GM08714 (cell line): ENCODE measurements around the gene TENT4B.
A peak's percentile ranks its signal among the peaks of the same experiment; 100 is the strongest.

ENCODE experiments used
- H3K4me3 ChIP-seq: fragments of 200-500 bp; sonication (Bioruptor generic); 2 replicates; pipeline ENCODE4 v1.5.1; 2014; ENCODE audit warnings: mild to moderate bottlenecking, low read length, inconsistent platforms
- ZNF274 ChIP-seq: IDR thresholded peaks from 2 replicates; pipeline ENCODE4 v1.6.1; 2012; ENCODE audit warnings: mild to moderate bottlenecking, low read depth, low read length

TENT4B gene

DNA sequence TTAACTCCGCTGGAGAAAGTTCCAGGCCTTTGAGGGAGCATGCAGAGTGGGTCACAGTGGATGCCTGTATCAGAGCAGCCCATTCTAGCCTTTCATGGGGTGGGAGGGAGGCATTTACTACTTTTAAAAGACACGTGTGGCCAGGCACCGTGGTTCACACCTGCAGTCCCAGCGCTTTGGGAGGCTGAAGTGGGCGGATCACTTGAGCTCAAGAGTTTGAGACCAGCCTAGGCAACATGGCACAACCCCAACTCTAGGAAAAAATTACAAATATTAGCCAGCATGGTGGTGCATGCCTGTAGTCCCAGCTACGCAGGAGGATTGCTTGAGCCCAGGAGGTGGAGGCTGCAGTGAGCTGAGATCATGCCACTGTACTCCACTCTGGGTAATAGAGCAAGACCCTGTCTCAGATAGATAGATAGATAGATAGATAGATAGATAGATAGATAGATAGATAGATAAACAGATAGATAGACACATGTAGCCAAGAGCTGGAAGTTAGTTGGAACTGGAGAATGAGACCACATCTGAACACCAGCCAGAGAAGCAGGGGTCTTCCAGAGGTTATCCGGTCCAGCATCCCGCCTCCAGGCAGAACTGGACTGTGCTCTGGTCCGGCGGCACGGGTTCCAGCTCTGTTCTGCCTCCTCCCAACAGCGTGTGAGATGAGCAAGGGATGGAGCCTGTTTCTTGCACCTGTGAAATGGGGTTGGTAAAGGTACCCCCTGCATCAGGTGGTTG lies 116.8 kb downstream of the TENT4B start:
- no peak overlapping the region for H3K4me3 ChIP-seq
- TF ChIP-seq ZNF274, result no peak

DNA sequence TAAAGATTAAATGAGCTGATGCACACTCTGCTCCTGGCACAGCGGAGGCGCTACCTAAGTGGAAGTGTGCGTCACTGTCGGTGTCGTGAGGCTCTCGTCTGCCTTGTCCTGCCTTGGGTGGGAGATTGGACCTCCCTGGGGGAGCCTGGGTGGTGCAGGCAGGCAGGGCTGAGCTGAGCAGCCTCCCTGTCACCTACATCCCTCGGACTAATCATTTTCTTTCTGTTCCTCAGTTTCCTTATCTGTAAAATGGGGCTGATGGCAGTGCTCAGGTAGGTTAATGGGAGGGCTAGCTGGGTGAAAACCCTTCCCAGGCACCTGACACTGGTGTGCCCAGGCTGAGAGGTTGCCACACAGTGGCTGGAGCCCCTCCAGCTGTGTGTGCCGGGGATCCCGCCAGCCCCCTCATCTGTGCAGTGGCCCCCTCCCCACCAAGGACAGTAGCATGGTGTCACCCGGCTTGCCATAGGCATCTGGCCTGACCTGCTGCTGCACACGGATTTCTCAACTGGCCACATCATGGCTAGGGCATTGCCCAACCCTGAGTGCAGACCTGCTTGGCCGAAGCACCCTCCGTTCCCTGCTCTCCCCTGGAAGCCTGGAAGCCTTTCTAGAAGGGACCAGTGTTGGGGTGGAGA lies 117.5 kb downstream of the TENT4B start:
- no peak overlapping the region for H3K4me3 ChIP-seq
- no peak for TF ChIP-seq ZNF274

- no peak for TF ChIP-seq ZNF274
- H3K4me3 ChIP-seq, result no peak overlapping the region
Measured at GRCh38 chr16:50271148-50272041, 118.3 kb downstream of the TENT4B start.

DNA sequence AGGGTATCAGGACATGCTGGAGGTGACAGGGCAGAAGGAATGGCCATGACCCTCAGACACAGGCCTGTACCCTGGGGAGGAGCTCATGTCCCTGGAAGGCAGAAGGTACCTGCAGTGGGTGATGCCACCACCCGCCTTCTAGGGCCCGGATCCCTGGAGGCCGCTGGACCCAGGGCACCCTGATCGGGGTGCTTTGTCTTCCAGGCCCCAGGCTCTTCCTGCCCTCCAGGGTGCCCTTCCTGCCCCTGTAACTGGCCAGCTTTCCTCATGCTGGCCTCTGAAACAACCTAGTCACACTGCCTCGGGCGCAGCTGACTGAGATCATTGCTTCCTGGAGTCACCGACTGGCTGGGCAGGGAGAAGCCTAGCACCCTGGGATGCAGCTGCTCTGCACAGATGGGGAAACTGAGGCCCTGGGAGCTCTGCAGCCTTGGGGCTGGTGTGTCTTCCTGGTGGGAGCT lies 119.0 kb downstream of the TENT4B start:
- no peak for TF ChIP-seq ZNF274

DNA sequence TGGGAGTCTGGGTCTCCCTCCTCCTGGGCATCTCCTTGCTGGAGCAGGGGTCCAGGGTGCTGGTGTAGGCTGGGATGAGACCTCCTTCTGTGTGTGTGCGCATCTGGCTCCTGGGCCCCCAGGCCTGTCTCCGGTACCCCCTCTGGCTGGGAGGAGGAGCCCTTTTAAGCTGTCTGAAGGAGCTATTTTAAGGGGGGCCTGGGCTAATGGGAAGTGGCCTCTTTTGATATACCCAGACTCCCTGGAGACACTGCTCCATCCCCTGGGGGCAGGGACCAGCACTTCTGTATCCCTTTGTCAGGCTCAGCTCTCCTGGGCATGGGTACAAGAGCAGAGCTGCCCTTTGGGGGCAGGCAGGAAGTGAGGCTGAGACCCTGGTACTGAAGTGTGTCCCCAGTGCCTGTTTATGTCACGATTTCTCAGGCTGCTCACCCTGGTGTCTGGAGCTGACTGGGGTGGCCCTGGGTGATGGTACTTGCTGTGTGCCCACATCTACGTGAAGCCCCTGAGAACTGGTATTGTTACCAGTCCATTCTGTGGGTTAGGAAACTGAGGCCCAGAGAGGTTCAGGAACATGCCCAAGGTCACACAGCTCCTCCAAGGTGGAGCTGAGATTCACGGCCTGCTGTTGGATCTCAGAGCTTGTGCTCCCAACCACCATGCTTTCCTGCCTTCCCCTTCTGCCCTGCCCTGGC lies 119.7 kb downstream of the TENT4B start:
- no peak overlapping the region for H3K4me3 ChIP-seq
- no peak for TF ChIP-seq ZNF274

More for the DNA sequence above, 119.0 kb downstream of the TENT4B start:
- no peak overlapping the region for H3K4me3 ChIP-seq

DNA sequence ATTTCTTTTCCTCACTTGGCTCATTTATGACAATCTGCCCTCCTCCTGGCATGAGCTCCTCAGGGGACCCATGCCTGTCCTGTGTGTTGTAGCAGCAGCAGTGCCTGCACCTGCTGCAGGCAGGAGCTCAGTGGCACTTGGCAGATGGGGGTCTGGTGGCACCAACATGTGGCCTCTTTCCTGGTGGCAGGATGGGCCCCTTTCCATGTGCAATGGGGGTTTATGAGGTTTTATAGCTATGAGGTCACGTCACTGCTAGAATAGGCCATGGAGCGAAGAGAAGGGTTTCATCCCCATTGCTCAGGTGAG lies 120.2 kb downstream of the TENT4B start:
- no peak overlapping the region for H3K4me3 ChIP-seq
- TF ChIP-seq ZNF274, result no peak

DNA sequence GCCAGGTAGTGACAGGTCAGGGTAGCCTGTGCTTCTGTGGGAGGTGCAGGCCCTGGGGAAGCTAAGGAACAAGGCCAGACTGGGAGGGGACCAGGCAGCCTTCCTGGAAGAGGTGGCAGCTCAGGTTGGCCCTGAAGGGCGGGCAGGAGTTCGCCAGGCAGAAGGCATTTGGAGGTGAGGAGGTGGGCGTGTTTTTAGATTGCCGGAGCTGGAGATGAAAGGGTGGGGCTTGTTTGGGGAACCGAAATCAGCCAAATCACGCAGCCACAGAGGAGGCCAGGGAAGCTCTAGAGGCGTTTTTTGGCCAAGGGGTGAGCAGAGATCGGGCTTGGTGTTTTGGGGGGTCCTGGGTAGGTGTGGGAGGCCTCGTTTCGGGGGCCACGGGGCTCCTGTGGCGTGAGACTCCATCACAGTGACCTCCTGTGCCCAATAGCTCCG lies 120.8 kb downstream of the TENT4B start:
- TF ChIP-seq ZNF274, result no peak
- peak overlapping the region; percentile 50; the same call in 1 of the 2 replicates for H3K4me3 ChIP-seq

DNA sequence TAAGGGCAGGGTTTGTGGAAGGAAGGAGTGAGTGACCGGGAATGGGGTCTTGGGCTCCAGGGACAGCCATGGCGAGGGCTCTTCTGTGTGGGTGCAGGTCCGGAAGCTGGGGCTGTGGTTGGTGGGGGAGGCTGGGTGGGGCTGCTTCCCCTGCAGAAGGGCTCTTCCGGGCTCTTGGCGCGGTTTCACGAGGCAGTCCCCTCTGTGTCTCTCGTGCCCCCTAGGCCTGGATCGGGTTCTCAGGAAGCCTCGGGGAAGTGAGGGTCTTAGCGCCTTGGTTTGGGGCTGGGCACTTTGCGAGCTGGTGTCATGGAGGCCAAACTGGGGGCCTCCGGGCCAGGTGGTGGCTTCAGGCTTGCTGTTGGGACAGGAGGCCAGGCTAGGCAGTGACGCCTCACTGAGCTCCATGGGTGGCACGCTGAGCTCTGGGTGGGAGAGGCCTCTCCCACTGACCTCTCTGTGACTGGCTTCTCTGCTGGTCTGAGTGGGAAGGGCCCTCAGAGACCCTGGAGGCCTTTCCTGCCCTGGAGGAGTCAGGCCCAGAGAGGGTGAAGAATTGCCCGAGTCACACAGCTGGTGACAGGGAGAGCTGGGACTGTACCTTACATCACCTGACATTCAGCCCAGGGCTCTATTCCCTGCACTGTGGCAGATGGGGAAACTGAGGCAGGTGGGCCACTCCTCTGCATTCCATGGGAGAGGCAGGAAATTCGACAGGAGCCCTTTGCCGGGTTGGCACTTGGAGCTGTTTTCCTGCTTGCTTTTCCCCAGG lies 121.4 kb downstream of the TENT4B start:
- TF ChIP-seq ZNF274, result no peak
- peak overlapping the region; percentile 71 for H3K4me3 ChIP-seq

DNA sequence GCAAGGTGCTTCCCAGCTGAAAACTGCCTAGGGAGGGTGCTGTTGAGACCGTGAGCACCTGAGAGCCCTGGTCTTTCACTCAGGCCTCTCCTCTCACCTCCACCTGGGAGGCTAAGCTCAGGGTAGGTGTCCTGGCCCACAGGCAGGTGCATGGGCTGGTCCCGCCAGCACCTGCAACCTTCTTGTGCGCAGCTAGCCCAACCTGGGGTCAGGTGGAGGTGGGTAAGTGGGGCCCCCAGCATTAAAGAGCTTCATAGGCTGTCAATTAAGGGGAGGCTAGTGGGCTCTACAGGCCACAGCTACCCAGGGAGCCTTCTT lies 122.0 kb downstream of the TENT4B start:
- no peak for TF ChIP-seq ZNF274
- peak overlapping the region; percentile 71 for H3K4me3 ChIP-seq

- peak overlapping the region; percentile 71; the same call in 1 of the 2 replicates for H3K4me3 ChIP-seq
- no peak for TF ChIP-seq ZNF274
Measured at GRCh38 chr16:50275428-50276325, 122.6 kb downstream of the TENT4B start.

DNA sequence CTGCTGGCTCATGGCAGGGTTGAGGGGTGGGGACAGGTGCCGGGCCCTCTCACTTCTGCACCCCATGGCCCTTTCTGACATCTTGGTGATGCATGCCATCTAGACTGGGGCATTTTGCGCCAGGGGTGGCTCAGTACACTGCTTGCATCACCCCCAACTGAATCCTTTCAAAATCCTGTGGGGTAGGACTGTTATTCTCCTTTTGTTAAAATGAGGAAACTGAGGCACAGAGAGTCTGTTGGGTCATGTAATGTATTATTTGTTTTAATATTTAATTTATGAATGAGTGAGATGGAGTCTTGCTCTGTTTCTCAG lies 123.2 kb downstream of the TENT4B start:
- no peak for TF ChIP-seq ZNF274

DNA sequence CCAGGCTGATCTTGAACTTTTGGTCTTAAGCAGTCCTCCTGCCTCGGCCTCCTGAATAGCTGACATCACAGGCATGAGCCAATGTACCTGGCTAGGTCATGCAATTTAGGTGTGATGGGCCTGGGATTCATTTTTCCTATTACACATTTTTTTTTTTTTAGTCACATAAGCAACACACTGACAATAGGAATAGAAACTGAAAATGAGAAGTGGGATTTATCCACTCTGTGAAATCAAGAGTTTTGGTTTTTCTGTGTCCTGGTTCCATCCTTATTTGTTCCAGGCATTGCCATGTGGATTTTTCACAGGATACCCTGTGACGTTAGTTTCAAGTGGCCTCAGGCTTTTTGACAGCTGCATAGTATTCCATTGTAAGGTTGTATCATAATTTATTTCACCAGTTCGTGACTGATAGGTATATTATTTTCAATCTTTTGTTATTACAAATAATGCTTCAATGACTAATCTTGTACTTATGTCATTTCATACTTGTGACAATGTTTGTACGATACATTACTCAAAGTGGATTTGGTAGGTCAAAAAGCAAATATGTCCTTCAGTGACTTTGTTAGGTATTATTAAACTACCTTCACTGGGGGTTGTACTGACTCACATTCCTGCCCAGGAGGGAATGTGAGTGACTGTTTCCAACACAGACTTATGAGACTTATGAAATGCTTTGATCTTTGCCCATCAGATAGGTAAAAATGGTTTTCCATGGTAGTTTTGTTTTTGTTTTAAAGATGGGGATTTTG lies 123.9 kb downstream of the TENT4B start:
- no peak for TF ChIP-seq ZNF274
- no peak overlapping the region for H3K4me3 ChIP-seq

More for the DNA sequence above, 123.2 kb downstream of the TENT4B start:
- H3K4me3 ChIP-seq, result no peak overlapping the region
